ENCODE data around the gene SERPINA5. TPM values are rescaled to one million over a fixed set of nuclear protein-coding genes. Genes with fewer than 3 reads are reported as not detected.

The SERPINA5 gene
- total and polyA plus RNA-seq, 2 of the 13 experiments (the other 11 are each of a cell fraction or from before 2014, with no cell fraction given), result 449 to 498 TPM

DNA sequence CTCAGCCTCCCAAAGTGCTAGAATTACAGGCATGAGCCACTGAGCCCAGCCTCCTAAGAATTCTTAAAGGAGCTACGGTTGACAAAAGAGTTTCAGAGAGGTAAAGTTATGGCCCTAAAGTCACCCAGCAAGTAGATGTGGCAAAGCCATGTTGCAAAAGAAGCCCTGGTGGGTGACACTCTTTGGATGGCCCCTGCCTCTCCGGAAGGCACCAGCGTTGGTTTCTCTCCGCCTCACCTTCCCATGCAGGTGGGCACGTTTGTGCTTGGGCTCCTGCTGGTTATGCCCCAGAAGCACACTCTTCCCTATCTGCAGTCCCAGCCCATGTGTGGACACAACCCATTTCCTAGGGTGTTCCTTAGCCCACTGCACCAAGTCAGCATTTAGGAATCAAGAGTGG is 21.5 kb downstream of the SERPINA5 start:
- H3K79me2 ChIP-seq (ENCODE audit: insufficient read depth, low read length), result peaks cover 4% of the 10 kb centered on the region
- in situ Hi-C loops (cut with HindIII; ENCODE audit: extremely low pct_ligation_motif_present, low pct_unique_long_range_greater_than_20kb) (no loop called here), intact Hi-C loops (cut with micrococcal nuclease; ENCODE audit: unreplicated experiment) (no loop called here)
- no peaks in the 10 kb centered on the region for H3K9me3 ChIP-seq (ENCODE audit: low read length)
- POLR2A ChIA-PET, result interaction anchor here (0.7 to 15.7 kb wide), 6 partner anchors 9 to 40 kb away, joined by 3 to 638 read pairs (median 34); partner anchors contain the start of genes SERPINA3, SERPINA4 and SERPINA5
- no peaks in the 10 kb centered on the region for H4K20me1 ChIP-seq (ENCODE audit: insufficient read depth, low read length)
- peak overlapping the region; percentile 36 for H3K27ac ChIP-seq (ENCODE audit: extremely low read length, insufficient read depth, low read length)
- H3K9ac ChIP-seq (ENCODE audit: insufficient read depth, low read depth, low read length), result no peak overlapping the region
- no peak overlapping the region for H3K4me2 ChIP-seq (ENCODE audit: low read depth, low read length)
- BruUV-seq (replicated peaks), result no TSS peak
- no peak for FAIRE-seq
- DNase-seq (ENCODE audit: low spot score), result no peak
- no peaks in the 10 kb centered on the region for H3K27me3 ChIP-seq (ENCODE audit: control insufficient read depth in 1 of 2, insufficient read depth in 2 of 2, low read length in 2 of 2)
- CTCF ChIA-PET (ENCODE audit: low intra/inter-chr PET ratio, low total read pairs), result no interaction called here
- H3K4me1 ChIP-seq (ENCODE audit: insufficient read depth, low read length), result peaks cover 78% of the 10 kb centered on the region
- H3K36me3 ChIP-seq (replicated peaks in 1 of 2; ENCODE audit: control insufficient read depth in 1 of 2, insufficient read depth in 2 of 2, low read length in 2 of 2), result no peaks in the 10 kb centered on the region
- WGBS (ENCODE audit: low lambda C conversion rate), result 98% methylated on average over 5 of the region's 5 CpGs
- no peak for ATAC-seq
- no peak overlapping the region for H2AFZ ChIP-seq (ENCODE audit: low read length)
- no peak overlapping the region for H3K4me3 ChIP-seq (replicated peaks in 1 of 3; ENCODE audit: insufficient read depth in 1 of 3, low read depth in 2 of 3, low read length in 3 of 3)
- TF ChIP-seq ZNF136 (CRISPR knock-in tag; IDR thresholded peaks at IDR 0.05; ENCODE audit: low read depth) (no peak), XRCC5 (optimal IDR thresholded peaks at IDR 0.05; ENCODE audit: low read length) (no peak), FOSL1 (CRISPR knock-in tag; IDR thresholded peaks at IDR 0.05; ENCODE audit: borderline replicate concordance) (no peak), TBP (CRISPR knock-in tag; IDR thresholded peaks at IDR 0.05) (no peak), MTF2 (CRISPR knock-in tag; IDR thresholded peaks at IDR 0.05; ENCODE audit: borderline replicate concordance) (no peak), ZNF768 (CRISPR knock-in tag; IDR thresholded peaks at IDR 0.05) (peak; percentile 89), ZMYM3 (CRISPR knock-in tag; IDR thresholded peaks at IDR 0.05) (0 out of 2 replicates have a peak, but pooled peaks have one; percentile 28), ZMAT3 (CRISPR knock-in tag; conservative IDR thresholded peaks at IDR 0.05) (no peak), ZNF788 (CRISPR knock-in tag; IDR thresholded peaks at IDR 0.05; ENCODE audit: borderline replicate concordance) (no peak), NCOA2 (CRISPR knock-in tag; IDR thresholded peaks at IDR 0.05) (no peak), DDIT3 (CRISPR knock-in tag; IDR thresholded peaks at IDR 0.05) (no peak), E2F2 (CRISPR knock-in tag; IDR thresholded peaks at IDR 0.05; ENCODE audit: borderline replicate concordance) (no peak), ZNF629 (CRISPR knock-in tag; conservative IDR thresholded peaks at IDR 0.05) (peak; percentile 38; the same call in 1 of the 2 replicates), ZNF274 (CRISPR knock-in tag; IDR thresholded peaks at IDR 0.05) (0 out of 2 replicates have a peak, but pooled peaks have one; percentile 48), ZNF451 (CRISPR knock-in tag; IDR thresholded peaks at IDR 0.05) (no peak), SP2 (CRISPR knock-in tag; IDR thresholded peaks at IDR 0.05) (no peak), AHR (CRISPR knock-in tag; IDR thresholded peaks at IDR 0.05) (no peak), GMEB2 (CRISPR knock-in tag; IDR thresholded peaks at IDR 0.05; ENCODE audit: low read depth) (no peak), KDM6A (CRISPR knock-in tag; IDR thresholded peaks at IDR 0.05; ENCODE audit: low read depth) (no peak)
- TF ChIP-seq, protein P1, sequence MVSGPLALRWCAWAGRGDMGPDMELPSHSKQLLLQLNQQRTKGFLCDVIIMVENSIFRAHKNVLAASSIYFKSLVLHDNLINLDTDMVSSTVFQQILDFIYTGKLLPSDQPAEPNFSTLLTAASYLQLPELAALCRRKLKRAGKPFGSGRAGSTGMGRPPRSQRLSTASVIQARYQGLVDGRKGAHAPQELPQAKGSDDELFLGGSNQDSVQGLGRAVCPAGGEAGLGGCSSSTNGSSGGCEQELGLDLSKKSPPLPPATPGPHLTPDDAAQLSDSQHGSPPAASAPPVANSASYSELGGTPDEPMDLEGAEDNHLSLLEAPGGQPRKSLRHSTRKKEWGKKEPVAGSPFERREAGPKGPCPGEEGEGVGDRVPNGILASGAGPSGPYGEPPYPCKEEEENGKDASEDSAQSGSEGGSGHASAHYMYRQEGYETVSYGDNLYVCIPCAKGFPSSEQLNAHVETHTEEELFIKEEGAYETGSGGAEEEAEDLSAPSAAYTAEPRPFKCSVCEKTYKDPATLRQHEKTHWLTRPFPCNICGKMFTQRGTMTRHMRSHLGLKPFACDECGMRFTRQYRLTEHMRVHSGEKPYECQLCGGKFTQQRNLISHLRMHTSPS (CRISPR knock-in tag; IDR thresholded peaks at IDR 0.05; ENCODE audit: low read depth), result 0 out of 2 replicates have a peak, but pooled peaks have one; percentile 25
- TF ChIP-seq, protein P2, sequence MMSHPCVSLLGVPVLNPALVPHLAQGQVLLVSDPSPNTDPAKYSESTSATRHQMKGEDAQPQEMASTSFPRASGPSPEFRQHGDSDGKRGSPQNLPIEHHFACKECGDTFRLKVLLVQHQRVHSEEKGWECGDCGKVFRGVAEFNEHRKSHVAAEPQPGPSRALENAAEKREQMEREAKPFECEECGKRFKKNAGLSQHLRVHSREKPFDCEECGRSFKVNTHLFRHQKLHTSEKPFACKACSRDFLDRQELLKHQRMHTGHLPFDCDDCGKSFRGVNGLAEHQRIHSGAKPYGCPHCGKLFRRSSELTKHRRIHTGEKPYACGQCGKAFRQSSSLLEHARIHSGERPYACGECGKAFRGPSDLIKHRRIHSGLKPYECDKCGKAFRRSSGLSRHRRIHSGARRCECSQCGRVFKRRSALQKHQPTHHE (CRISPR knock-in tag; IDR thresholded peaks at IDR 0.05; ENCODE audit: borderline replicate concordance), result no peak
